ENCODE data around the gene PHPT1.
"Not testable (repeated sequence)": the region's sequence is repeated elsewhere in the genome, so short reads cannot be mapped to it uniquely, and the experiment has no call there.

Gene PHPT1

GRCh38 chr9:136837856-136838277 is 11.3 kb upstream of the PHPT1 start:
- not testable (repeated sequence) for DNase-seq

DNA sequence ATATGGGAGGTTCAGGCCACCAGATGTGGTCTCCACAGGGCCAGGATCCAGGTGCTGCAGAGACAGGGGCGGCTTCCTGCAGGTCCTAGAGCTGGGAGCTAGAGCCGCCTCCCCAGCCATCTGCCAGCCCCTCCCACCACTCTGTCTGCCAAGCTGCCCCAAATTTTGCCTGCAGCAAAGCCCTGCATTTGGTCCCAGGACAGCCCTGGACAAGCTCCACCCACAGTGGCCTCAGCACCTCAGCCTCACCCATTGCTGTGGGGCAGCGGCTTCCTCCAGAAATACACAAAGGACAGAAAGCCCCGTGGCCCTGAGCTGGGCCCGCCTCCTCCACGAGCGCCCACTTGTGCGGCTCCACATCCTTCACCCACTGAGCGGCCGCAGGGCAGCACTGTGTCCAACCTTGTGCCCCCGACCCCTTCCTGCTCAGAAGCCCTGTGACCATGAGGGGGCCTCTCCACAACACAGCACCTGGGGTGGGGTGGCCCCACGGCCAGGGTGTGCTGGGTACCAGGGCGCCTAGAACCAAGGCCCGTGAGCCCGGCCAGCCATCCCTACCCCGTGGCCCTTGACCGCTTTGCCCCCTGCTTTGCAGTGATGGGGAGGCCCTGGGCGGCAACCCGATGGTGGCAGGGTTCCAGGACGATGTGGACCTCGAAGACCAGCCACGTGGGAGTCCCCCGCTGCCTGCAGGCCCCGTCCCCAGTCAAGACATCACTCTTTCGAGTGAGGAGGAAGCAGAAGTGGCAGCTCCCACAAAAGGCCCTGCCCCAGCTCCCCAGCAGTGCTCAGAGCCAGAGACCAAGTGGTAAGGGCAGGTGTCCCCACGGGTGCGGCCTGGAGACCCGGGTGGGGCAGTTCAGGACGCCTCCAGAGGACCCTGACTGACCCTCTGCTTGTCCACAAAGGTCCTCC is 10.6 kb upstream of the PHPT1 start:
- DNase-seq, result no peak

- no peak for DNase-seq
These were observed 9.7 kb upstream of the PHPT1 start for GRCh38 chr9:136839229-136840139.

GRCh38 chr9:136840140-136840876 is 8.9 kb upstream of the PHPT1 start:
- no peak for DNase-seq

DNA sequence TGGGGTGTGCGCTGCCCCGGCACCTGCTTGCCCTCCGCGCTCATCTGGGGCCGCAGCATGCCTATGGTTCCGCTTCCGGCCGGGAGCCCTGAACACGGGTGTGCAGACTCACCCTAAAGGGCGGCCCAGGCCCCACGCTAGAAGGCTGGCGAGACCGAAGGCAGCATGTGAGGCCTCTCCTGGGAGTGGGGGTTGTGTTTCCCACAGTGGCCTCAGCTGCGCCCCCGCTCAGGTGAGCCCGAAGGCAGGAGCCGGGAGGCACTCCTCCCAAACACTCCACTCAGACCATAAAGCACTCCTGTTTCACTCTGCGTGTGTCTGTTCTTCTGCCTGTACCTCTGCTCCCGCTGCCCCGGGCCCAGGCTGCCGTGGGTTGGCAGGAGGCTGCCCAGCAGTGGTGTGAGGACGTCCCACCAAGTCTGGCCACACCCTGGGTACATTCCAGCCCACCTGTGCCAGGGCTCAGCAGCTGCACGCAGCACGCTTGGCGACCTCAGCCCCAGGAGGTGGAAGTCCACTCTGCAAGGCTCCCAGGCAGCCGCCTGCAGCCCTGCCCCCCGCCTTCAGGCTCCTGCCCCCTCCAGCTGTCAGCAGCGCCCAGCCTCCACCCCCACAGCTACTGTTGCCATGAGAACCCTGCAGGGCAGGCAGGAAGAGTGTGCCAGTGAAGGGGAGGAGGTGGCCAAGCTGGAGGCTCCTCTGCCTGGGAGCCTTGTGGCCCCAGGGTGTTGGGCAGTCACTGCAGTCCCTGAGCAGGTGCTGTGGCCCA is 8.1 kb upstream of the PHPT1 start:
- DNase-seq, result no peak

- DNase-seq, result not testable (repeated sequence)
These were observed 7.4 kb upstream of the PHPT1 start for GRCh38 chr9:136841646-136842379.

GRCh38 chr9:136842380-136842948 is 6.7 kb upstream of the PHPT1 start, which contains the start of gene AJM1:
Gene AJM1, plus strand, starts transcription at chr9:136842478. Its CDS starts 1,937 bp downstream, at chr9:136844415.
- DNase-seq, result peak; percentile 74

DNA sequence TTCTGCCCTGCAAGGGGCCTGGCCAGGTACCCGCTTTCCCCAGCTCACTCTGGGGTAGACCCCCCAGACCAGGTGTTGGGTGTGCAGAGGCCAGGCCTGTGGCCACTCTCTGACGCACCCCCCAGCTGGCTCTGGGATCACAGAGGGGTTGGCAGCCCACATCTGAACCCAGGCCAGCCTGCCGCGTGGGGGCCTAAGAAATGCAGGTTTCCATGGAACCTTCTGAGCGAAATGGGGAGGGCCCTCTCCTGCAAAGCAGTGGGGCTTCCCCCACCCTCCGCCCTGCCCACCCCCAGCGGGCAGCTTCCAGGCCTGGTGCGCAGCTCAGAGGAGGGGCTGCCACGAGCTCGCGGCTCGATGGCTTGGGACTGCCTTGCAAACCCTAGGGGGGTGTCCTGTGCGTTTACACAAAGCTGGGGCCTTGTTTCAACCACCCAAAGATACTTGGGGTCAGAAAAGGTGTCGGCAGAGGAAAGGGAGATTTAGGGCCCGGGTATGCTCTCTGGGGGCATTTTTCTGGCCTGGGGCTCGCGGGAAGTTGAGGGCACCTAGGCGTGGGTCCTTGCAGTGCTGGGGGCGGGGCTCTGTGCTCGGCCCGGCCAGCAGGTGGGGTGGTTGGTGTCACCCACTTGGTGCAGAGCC is 5.9 kb upstream of the PHPT1 start:
- not testable (repeated sequence) for DNase-seq

DNA sequence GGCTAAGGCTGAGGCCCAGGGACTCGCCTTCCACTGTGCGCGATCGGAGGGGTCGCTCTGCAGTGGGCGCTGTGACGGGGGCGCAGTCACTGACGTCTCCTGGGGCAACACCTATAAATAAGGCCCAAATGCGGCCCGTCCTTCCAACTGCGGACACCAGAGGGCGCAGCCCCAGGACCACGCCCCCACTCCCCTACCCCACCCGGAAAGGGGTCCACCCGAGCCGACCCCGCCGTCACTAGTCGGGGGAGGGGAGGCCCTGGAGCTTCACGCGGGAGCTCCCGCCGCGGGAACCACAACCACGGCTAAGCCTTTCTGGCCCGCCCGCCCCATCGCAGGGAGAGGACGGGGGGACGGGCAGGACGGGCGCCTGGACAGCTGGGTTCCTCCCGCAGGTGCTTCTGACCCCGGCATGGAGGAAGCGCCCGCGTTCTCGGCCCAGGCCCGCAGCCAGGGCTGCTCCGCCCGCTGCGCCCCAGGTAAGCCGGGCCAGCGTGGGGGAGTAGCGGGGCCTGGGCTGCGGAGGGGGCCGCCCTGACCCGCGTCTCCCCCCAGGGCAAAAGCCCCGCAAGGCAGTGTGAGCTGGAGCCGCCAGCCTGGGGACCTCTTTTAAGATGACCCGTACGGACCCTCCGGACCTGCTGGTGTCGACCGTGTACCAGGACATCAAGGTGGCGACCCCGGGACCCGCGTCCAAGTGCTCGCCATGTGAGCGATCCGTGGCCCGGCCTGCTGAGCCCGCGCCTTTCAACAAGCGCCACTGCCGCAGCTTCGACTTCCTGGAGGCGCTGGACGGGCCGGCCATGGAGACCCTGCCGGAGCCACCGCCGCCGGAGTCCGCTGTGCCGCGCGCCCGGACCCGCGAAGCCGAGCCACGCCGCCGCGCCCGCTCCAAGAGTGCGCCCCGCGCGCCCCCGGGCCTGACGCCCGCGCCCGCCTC is 5.1 kb upstream of the PHPT1 start:
- peak; percentile 40 for DNase-seq

GRCh38 chr9:136844761-136845464 is 4.3 kb upstream of the PHPT1 start:
- no peak for DNase-seq

DNA sequence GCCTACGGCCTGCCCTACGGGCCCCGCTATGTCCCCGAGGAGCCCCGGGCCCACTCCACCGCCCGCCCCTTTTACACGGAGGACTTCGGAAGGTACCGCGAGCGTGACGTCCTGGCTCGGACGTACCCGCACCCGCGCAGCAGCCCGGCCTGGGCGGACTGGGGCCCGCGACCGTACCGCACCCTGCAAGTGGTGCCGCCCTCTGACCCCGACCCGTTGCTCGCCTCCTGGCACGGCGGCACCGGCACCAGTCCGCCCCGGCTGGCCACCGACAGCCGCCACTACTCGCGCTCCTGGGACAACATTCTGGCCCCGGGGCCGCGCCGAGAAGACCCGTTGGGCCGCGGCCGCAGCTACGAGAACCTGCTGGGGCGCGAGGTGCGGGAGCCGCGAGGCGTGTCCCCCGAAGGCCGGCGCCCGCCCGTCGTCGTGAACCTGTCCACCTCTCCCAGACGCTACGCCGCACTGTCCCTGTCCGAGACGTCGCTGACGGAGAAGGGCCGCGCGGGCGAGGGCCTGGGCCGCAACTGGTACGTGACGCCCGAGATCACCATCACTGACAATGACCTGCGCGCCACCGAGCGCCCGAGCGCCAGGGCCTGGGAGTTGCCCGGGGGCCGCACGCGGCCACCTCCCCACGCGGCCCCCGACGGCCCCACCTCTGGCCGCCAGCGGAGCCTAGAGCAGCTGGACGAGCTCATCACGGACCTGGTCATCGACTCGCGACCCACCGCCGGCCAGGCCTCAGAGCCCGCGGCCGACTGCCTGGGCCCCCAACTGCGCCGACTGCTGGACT is 3.5 kb upstream of the PHPT1 start:
- no peak for DNase-seq

GRCh38 chr9:136846376-136847087 is 2.7 kb upstream of the PHPT1 start:
- no peak for DNase-seq

DNA sequence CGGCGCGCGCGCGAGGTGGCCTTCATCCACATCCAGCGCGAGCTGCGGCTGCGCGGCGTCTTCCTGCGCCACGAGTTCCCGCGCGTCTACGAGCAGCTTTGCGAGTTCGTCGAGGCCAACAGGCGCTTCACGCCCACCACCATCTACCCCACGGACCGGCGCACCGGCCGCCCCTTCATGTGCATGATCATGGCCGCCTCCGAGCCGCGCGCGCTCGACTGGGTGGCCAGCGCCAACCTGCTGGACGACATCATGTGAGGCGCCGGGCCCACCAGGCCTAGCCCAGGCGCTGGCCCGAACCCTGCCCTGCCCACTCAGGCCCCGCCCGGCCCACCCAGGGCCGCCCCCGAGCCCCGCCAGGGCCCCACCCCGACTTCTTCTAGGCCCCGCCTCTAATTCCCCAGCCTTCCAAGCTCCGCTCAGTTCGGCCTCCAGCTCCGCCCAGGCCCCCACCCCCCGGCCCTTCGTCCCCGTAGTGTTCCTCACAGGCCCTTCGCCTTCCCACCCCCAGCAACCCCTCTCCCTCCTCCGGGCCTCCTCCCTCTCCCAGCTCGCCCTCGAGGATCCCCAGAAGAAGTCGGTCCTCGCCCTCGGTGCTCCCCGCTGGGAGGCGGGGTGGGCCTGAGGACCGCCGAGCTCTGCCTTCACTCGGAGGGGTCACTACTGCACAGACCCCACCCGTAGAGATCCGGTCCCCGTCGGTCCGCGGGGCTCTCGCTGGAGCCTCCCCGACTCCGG is 2.0 kb upstream of the PHPT1 start:
- no peak for DNase-seq

DNA sequence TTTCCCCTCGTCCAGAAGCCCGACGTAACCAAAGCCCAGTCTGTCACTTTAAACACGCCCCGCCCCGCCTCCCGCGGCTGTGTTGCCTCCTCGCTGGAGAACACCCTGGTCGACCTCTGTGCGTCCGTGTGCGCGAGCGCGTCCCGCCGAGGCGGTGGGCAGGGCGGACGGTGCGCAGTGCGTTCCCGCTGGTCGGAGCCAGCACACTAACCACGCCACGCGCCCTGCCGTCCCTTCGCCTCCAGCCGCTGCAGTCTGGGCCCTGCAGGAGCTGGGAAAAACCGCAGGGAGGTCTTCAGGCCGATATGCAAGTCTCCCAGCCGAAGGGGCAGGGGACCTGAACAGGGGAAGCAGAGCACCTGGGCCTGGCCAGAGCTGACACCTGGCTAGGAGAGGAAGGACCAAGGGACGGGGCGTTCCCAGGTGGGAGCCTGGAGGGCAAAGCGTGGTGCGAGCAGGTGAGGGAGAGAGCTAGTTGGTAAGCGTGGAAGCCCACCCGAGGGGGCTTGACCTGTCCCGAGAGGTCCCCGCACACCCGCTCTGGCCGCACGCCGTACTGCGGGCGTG is 1.3 kb upstream of the PHPT1 start:
- peak; percentile 52 for DNase-seq

DNA sequence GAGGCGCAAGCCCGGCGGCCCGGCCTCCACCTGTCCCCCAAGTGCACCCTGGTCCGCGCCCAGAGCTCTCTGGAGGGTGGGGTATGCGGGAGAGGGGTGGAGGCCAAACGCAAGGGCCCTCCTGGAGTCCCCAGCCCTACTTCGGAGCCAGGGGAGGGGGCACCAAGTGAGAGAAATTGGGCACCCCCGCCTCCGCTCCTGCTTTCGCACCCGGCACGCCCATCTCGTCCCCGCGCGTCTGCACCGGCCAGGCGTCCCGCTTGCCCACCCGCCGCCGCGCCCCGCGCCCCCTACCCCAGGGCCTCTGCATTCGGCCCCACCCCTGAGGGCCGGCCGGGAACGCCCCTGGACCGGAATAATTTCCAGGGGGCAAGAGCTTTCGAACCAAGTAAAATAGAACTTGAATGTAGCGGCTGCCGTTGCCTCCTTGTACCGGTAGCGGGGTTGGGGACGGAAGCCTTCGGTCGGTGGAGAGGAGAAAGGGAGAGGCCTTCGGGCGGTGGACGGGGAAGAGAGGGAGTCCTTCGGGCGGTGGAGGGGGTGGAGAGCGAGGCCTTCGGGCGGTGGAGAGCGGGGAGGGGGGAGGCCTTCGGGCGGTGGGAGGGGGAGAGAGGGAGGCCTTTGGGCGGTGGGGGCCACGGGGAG is 694 bp upstream of the PHPT1 start:
- no peak for DNase-seq

All from central memory CD4-positive, alpha-beta T cell (primary cell).